Liver (tissue), 9 donors: Measurements from ENCODE around the gene LDLR. TPM values are rescaled to one million over a fixed set of nuclear protein-coding genes. Genes with fewer than 3 reads are reported as not detected.

Source experiments
- DNase-seq: peaks from one replicate; pipeline ENCODE4 v3.0.0-alpha.2; 2017; ENCODE audit warnings: low spot score
- H3K27ac ChIP-seq, 2 donors: one replicate each; pipeline ENCODE4 v1.7.0; 2013; ENCODE audit warnings: inconsistent platforms in 2 of 2, low read length in 2 of 2, control low read depth in 1 of 2, low read depth in 1 of 2, mild to moderate bottlenecking in 1 of 2
- H3K27me3 ChIP-seq, 4 donors: one replicate each; pipeline versions ENCODE4 v1.6.1 to v1.7.0; 2013; ENCODE audit warnings: low read length in 3 of 4, inconsistent platforms in 1 of 4, mild to moderate bottlenecking in 1 of 4, moderate library complexity in 1 of 4; ENCODE audit not compliant: control insufficient read depth in 4 of 4, insufficient read depth in 4 of 4
- H3K36me3 ChIP-seq, 4 donors: one replicate each; pipeline versions ENCODE4 v1.6.1 to v1.7.0; 2013; ENCODE audit warnings: low read length in 3 of 4, mild to moderate bottlenecking in 3 of 4, low read depth in 1 of 4, moderate library complexity in 1 of 4; ENCODE audit not compliant: control insufficient read depth in 4 of 4, insufficient read depth in 3 of 4
- H3K4me1 ChIP-seq, 4 donors: one replicate each; pipeline versions ENCODE4 v1.6.1 to v1.7.0; 2013; ENCODE audit warnings: low read length in 3 of 4, mild to moderate bottlenecking in 3 of 4, moderate library complexity in 1 of 4; ENCODE audit not compliant: control insufficient read depth in 4 of 4, insufficient read depth in 4 of 4
- H3K4me3 ChIP-seq, 3 donors: one replicate each; pipeline versions ENCODE4 v1.6.1 to v1.7.0; 2013; ENCODE audit warnings: low read length in 3 of 3, control low read depth in 1 of 3, low read depth in 1 of 3, mild to moderate bottlenecking in 1 of 3
- H3K9ac ChIP-seq, 2 donors: one replicate each; pipeline ENCODE4 v1.7.0; 2013; ENCODE audit warnings: low read length in 2 of 2, mild to moderate bottlenecking in 2 of 2, moderate library complexity in 2 of 2, control low read depth in 1 of 2, low read depth in 1 of 2
- H3K9me3 ChIP-seq, 4 donors: one replicate each; pipeline versions ENCODE4 v1.6.1 to v1.7.0; 2013; ENCODE audit warnings: low read length in 3 of 4; ENCODE audit not compliant: control insufficient read depth in 4 of 4
- EGR1 ChIP-seq, 2 donors: IDR thresholded peaks; 2 replicates each; pipeline ENCODE4 v1.6.1; 2016 to 2018; ENCODE audit warnings: antibody characterized with exemption in 2 of 2, low read depth in 2 of 2
- FOXA1 ChIP-seq: IDR thresholded peaks from 2 replicates; pipeline ENCODE4 v1.6.1; 2016; ENCODE audit warnings: antibody characterized with exemption
- FOXA2 ChIP-seq: IDR thresholded peaks from 2 replicates; pipeline ENCODE4 v1.6.1; 2016; ENCODE audit warnings: antibody characterized with exemption
- GABPA ChIP-seq, 2 donors: IDR thresholded peaks in 1 of 2; conservative IDR thresholded peaks in 1 of 2; 2 replicates each; pipeline ENCODE4 v1.6.1; 2016; ENCODE audit warnings: antibody characterized with exemption in 2 of 2, mild to moderate bottlenecking in 1 of 2, moderate library complexity in 1 of 2
- HNF4A ChIP-seq, 2 donors: conservative IDR thresholded peaks; 2 replicates each; pipeline ENCODE4 v1.6.1; 2016; ENCODE audit warnings: antibody characterized with exemption in 2 of 2, mild to moderate bottlenecking in 2 of 2
- HNF4G ChIP-seq: IDR thresholded peaks from 2 replicates; pipeline ENCODE4 v1.6.1; 2016; ENCODE audit warnings: antibody characterized with exemption
- JUND ChIP-seq, 2 donors: IDR thresholded peaks; 2 replicates each; pipeline ENCODE4 v1.6.1; 2016; ENCODE audit warnings: antibody characterized with exemption in 2 of 2
- MAX ChIP-seq: IDR thresholded peaks from 2 replicates; pipeline ENCODE4 v1.6.1; 2016; ENCODE audit warnings: antibody characterized with exemption
- NR2F2 ChIP-seq: IDR thresholded peaks from 2 replicates; pipeline ENCODE4 v1.6.1; 2016; ENCODE audit warnings: antibody characterized with exemption
- RAD21 ChIP-seq, 2 donors: IDR thresholded peaks; 2 replicates each; pipeline ENCODE4 v1.6.1; 2016; ENCODE audit warnings: antibody characterized with exemption in 2 of 2, mild to moderate bottlenecking in 2 of 2
- RXRA ChIP-seq, 2 donors: IDR thresholded peaks; 2 replicates each; pipeline ENCODE4 v1.6.1; 2017 to 2018; ENCODE audit warnings: antibody characterized with exemption in 2 of 2, mild to moderate bottlenecking in 1 of 2
- SP1 ChIP-seq: IDR thresholded peaks from 2 replicates; pipeline ENCODE4 v1.6.1; 2018; ENCODE audit warnings: antibody characterized with exemption, mild to moderate bottlenecking
- TAF1 ChIP-seq: conservative IDR thresholded peaks from 2 replicates; pipeline ENCODE4 v1.6.1; 2016; ENCODE audit warnings: antibody characterized with exemption, mild to moderate bottlenecking
- YY1 ChIP-seq: IDR thresholded peaks from 2 replicates; pipeline ENCODE4 v1.6.1; 2016; ENCODE audit warnings: antibody characterized with exemption, mild to moderate bottlenecking
- ZBTB33 ChIP-seq: IDR thresholded peaks from 2 replicates; pipeline ENCODE4 v1.6.1; 2016; ENCODE audit warnings: antibody characterized with exemption
- whole genome bisulfite sequencing: extraction: QIAGEN DNeasy Blood & Tissue Kit; methylation state at CpG from one replicate; pipeline ENCODE4 v1.1.7; 2013; 5-methylcytosine and 5-hydroxymethylcytosine counted together
- polyA plus RNA-seq, 2 donors: library from polyadenylated mRNA; stranded (reverse) in 1 of 2; unstranded in 1 of 2; fragments of 200-250 nt in 1 of 2; fragments of >200 nt in 1 of 2; fragmentation: Nextera tagmentation in 1 of 2; extraction: Ambion mirVana in 1 of 2; gene quantifications; one replicate each; pipeline versions ENCODE4 v1.2.1 to v1.2.3, GENCODE V29; 2013 to 2015
- total RNA-seq, 2 donors: library from RNA; depleted of rRNA; stranded (reverse); fragments of >200 nt; gene quantifications; one replicate each; pipeline ENCODE4 v1.2.3, GENCODE V29; 2014
- TF ChIP-seq, protein P1 (sequence below): fragments of 150-350 bp; IDR thresholded peaks from 2 replicates; pipeline ENCODE4 v1.5.1; 2017; ENCODE audit warnings: improper control_type of control experiment, low read depth, low read length; ENCODE audit not compliant: missing input control
- TF ChIP-seq, protein P2 (sequence below): IDR thresholded peaks from 2 replicates; pipeline ENCODE4 v1.6.1; 2016; ENCODE audit warnings: antibody characterized with exemption
- TF ChIP-seq, protein P3 (sequence below): IDR thresholded peaks from 2 replicates; pipeline ENCODE4 v1.6.1; 2016; ENCODE audit warnings: antibody characterized with exemption, mild to moderate bottlenecking
- donor health status: healthy.
- donor health status: healthy.
- donor health status: healthy.
- donor health status: healthy.
- donor health status: healthy.

LDLR gene
- total and polyA plus RNA-seq, 4 donors, result 17.3 to 141 (median 63.9) TPM

- Histone ChIP-seq H3K27ac (peak overlapping the region; percentile 95), H3K4me3 (peak overlapping the region; percentile 78 to 97 (median 80)), H3K9me3 (no peaks in the 10 kb centered on the region), H3K9ac (peak overlapping the region; percentile 96 to 98), H3K36me3 (peaks cover 0 to 15% (median 8%) of the 10 kb centered on the region in 4 donors), H3K4me1 (peaks cover 8 to 45% (median 26%) of the 10 kb centered on the region in 4 donors), H3K27me3 (no peaks in the 10 kb centered on the region)
- no peak for DNase-seq
- WGBS, result 4% methylated on average over 8 of the region's 8 CpGs
- TF ChIP-seq HNF4A (conservative IDR thresholded peaks at IDR 0.05), result no peak
- TF ChIP-seq MAX, result peak; percentile 38
- TF ChIP-seq, protein P1, sequence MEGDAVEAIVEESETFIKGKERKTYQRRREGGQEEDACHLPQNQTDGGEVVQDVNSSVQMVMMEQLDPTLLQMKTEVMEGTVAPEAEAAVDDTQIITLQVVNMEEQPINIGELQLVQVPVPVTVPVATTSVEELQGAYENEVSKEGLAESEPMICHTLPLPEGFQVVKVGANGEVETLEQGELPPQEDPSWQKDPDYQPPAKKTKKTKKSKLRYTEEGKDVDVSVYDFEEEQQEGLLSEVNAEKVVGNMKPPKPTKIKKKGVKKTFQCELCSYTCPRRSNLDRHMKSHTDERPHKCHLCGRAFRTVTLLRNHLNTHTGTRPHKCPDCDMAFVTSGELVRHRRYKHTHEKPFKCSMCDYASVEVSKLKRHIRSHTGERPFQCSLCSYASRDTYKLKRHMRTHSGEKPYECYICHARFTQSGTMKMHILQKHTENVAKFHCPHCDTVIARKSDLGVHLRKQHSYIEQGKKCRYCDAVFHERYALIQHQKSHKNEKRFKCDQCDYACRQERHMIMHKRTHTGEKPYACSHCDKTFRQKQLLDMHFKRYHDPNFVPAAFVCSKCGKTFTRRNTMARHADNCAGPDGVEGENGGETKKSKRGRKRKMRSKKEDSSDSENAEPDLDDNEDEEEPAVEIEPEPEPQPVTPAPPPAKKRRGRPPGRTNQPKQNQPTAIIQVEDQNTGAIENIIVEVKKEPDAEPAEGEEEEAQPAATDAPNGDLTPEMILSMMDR, result no peak
- TF ChIP-seq, protein P2, sequence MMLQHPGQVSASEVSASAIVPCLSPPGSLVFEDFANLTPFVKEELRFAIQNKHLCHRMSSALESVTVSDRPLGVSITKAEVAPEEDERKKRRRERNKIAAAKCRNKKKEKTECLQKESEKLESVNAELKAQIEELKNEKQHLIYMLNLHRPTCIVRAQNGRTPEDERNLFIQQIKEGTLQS, result no peak
- TF ChIP-seq ZBTB33, result no peak
- no peak for TF ChIP-seq RAD21 (IDR thresholded peaks at IDR 0.05)
- no peak for TF ChIP-seq RXRA (IDR thresholded peaks at IDR 0.05)
- TF ChIP-seq GABPA (IDR thresholded peaks at IDR 0.05 in 1 of 2, conservative IDR thresholded peaks at IDR 0.05 in 1 of 2), result no peak
- TF ChIP-seq NR2F2, result peak; percentile 27
- TF ChIP-seq YY1, result no peak
- no peak for TF ChIP-seq HNF4G
- no peak for TF ChIP-seq FOXA1
- no peak for TF ChIP-seq FOXA2
- TF ChIP-seq JUND (IDR thresholded peaks at IDR 0.05), result peak; percentile 5 to 79
- TF ChIP-seq, protein P3, sequence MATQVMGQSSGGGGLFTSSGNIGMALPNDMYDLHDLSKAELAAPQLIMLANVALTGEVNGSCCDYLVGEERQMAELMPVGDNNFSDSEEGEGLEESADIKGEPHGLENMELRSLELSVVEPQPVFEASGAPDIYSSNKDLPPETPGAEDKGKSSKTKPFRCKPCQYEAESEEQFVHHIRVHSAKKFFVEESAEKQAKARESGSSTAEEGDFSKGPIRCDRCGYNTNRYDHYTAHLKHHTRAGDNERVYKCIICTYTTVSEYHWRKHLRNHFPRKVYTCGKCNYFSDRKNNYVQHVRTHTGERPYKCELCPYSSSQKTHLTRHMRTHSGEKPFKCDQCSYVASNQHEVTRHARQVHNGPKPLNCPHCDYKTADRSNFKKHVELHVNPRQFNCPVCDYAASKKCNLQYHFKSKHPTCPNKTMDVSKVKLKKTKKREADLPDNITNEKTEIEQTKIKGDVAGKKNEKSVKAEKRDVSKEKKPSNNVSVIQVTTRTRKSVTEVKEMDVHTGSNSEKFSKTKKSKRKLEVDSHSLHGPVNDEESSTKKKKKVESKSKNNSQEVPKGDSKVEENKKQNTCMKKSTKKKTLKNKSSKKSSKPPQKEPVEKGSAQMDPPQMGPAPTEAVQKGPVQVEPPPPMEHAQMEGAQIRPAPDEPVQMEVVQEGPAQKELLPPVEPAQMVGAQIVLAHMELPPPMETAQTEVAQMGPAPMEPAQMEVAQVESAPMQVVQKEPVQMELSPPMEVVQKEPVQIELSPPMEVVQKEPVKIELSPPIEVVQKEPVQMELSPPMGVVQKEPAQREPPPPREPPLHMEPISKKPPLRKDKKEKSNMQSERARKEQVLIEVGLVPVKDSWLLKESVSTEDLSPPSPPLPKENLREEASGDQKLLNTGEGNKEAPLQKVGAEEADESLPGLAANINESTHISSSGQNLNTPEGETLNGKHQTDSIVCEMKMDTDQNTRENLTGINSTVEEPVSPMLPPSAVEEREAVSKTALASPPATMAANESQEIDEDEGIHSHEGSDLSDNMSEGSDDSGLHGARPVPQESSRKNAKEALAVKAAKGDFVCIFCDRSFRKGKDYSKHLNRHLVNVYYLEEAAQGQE, result no peak
- TF ChIP-seq TAF1, result no peak
- TF ChIP-seq SP1, result peak; percentile 23
- no peak for TF ChIP-seq EGR1 (IDR thresholded peaks at IDR 0.05; ENCODE audit: low read depth in 2 of 2)
Observed at GRCh38 chr19:11091703-11092153, 2.5 kb downstream of the LDLR start.
